DMS153 treated with DMSO at 0.1 percent for 48 hours (cell line): ENCODE data around the gene GPR35.

Experiments
- DNase-seq: peaks from one replicate; lab custom pipeline; 2025; ENCODE audit not compliant: unreplicated experiment; lab: John Stamatoyannopoulos, UW

The GPR35 gene

DNA sequence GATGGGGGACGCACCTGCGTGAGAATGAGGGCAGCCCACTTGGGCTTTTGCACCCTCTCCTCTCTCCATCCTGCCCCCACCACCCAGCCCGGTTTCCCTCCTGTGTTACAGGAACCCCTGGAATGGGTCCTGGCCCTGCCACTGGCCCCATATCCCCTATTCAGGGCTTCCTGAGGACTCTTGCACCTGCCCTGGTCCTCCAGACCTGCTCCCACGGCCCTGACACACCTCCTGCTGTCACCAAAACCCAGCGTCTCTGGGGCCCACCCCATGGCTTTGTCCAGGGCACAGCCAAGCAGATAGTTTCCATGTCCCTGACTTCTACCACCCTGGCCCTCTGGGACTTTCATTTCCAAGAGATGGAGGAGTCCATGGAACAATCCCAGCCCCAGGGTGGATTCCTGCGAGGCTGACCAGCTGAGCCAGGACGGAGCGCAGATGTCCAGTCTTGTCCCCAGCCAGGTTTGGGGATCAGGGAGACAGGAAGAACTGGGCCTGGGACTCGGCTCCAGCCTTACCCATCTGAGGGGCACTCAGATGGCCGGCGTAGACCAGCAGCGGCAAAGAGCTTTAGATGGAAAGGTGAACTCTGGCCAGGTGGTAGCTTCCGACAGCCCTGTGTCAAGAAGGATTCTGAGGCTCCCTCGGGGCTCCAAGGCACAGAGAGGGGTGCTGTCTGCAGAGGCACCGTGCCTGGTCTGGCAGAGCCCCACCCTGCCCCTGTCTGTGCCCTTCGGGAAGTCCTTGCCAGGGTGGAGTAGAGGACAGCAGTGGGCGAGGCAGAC is 12.0 kb downstream of the GPR35 start:
- no peak for DNase-seq

GRCh38 chr2:240637901-240638345 is 12.6 kb downstream of the GPR35 start:
- no peak for DNase-seq

GRCh38 chr2:240638512-240639160 is 13.4 kb downstream of the GPR35 start:
- DNase-seq, result no peak

DNA sequence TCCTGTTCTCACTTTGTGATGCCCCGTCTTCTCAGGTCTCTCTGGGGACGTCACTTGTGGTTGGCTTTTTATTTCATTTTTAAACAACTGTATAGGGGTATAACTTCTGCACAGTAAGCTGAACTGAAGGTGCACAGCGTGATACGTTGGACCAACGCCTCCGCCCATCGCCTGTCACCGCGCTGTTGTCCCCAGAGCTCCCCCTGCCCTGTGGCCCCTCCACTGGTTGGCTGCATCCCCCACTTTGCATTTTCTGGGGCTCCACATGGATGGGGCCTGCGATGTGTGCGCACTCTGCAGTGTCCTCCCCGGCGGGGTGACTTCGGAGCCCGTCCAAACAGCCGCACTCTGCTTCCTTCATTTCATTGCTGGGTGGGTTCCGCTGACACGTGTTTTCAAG is 14.3 kb downstream of the GPR35 start:
- DNase-seq, result no peak

DNA sequence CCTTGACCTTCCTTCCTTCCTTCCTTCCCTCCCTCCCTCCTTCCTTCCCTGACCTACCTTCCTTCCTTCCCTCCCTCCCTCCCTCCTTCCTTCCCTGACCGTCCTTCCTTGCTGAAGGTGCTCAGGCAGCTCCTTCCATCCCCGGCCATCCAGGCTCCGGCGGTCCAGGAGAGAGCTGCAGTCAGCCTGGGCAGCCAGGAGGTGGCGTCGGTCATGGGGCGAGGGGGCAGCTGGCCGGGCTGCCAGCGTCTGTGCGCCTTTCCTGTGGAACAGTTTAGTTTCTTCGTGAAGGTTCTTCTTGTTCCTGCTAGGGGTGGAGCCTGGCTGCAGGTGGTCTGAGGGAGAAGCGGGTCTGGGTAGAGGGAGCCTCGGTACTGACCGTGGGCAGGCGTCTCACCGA is 15.7 kb downstream of the GPR35 start:
- no peak for DNase-seq

DNA sequence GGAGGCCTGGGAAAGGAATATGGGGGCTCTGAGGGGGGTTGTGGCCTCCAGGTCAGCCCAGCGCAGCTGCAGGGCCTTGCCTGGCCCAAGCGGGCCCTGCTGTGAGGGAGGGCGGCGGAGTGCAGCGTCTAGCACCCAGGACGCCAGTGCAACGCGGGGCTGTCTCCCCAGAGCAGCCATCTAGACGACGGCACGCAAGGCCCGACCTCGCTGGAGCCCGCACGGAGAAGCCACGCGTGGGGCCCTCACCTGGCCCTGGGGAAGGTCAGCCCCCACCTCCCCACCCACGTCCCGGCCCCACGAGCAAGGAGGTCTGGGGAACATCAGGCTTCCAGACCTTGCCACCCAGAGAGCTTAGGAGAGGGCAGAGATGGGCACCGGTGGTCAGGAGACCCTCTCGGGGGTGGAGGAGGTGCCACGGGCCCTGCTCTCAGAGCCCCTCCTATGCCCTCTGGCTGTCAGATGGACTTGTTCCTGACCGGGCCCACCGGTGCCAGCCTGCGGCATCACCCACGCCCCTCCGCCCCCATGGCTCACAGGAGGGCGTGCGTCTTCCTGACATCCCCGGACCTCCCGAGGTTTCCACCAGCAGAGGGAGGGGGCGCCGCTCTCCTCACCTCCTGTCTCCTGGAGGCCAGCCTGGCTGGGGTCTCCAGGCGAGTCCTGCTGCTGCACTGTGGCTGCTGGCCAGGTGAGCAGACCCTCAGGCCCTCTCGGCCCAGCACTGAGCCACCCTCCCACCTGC is 17.0 kb downstream of the GPR35 start:
- no peak for DNase-seq

- no peak for DNase-seq
These were observed 17.5 kb downstream of the GPR35 start for GRCh38 chr2:240642806-240643092.

GRCh38 chr2:240643093-240643810 is 18.0 kb downstream of the GPR35 start:
- DNase-seq, result no peak

DNA sequence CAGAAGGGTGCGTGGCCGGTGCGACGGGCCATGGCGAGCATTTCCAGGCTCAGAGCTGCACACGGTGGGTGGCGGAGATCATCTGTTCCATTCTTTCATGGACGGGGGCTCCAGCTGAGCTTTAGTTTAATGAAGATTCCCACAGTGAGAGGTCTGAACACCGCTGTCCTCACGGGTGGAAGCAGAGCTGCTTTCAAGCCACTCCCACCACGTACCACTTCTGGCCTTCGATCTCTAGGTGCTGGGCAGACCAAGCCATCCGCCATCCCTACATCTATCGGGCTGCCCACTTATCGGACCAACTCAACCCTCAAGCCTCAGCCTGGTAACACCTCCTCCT is 18.5 kb downstream of the GPR35 start:
- no peak for DNase-seq

DNA sequence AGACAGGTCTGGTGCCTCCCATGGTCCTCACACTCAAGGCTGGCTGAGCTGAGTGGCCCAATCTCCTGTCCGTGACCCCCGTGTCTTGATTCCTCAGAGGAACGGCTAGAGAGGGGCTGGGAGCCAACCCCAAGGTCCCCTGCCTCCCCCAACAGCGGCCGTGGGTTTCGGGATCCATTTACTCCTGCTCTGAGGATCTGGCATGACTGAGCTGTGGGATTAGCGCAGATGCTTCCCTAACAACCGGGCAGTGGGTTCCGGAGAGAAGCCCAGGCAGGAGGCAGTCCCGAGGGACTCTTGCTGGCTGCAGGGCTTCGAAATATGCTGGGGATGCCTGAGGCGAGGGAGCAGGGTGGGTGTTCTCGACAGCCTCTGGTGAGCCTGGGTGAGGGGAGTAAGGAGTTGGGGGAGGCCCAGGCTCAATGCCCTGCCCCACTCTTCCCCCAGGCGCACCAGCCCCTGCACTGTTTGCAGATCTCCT is 18.9 kb downstream of the GPR35 start:
- no peak for DNase-seq

DNA sequence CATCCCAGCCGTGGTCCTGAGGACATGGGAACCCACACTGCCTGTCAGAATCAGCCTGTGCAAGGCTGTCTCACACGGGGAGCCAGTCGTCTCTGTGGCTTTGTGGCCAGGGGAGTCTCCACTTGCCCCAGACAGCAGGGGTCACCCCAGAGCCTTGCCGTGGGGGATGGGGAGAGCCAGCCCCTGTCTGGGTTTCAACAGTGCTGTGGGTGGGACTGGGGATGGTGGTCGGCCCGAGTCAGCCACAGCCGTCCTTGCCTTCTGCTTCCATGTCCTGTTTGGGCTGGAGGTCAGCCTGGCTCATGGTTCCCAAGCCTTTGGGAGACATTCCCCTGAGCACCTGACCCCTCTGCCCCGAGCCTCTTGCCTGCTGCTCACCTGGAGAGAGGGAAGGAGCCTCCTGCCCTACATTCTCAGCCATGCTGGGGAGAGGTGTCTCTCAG is 19.6 kb downstream of the GPR35 start:
- no peak for DNase-seq

- DNase-seq, result no peak
These were observed 20.1 kb downstream of the GPR35 start for GRCh38 chr2:240645346-240645745.

DNA sequence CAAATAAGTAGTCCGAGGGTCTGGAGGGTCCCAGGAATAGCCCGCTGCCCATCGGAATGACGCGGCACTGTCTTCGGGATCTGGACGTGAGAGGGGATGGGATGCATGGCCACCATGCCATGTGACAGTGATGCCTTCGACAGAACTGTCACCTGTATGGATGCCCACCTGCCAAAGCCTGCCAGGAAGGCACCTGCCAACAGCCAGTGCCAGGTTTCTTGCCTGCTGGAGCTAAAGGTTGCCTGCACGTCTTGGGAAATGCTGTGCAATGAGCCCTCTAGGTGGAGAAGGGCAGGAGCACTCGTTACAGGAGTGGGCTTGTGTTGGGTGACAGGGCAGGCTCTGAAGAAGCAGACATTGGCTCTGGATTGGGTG is 20.5 kb downstream of the GPR35 start:
- no peak for DNase-seq

GRCh38 chr2:240646176-240646899 is 21.1 kb downstream of the GPR35 start:
- no peak for DNase-seq

- no peak for DNase-seq
These were observed 21.7 kb downstream of the GPR35 start for GRCh38 chr2:240646900-240647502.

DNA sequence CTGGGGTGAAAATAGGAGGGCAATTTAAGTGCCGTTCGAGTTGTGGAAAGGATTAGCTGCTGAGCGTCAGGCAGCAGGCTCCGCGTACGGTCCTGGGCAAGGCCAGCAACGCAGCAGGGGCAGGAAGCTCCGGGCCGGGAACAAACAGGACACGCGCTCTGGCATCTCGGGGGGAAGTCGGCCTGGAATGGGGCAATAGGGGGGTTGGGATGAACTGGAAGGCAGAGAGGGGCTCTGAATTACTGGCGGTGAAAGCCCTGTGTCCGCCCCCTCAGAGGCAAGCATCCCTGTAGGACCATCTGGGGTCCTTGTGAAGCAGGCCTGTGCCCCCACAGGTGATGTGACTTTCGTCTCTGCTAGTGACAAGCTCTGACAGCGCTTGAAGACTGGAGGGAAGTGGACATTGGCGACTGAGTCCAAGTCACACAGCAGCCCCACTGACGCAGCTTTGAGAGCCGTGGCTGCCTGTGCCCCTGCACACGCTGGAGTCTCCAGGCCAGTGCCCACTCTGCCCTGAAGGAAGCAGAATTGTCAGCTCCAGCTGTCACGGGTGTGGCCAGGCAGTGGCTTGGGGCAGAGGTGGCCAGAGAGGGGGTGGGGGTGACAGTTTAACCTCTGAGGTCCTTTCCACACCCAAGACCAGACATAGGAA is 22.3 kb downstream of the GPR35 start:
- no peak for DNase-seq

DNA sequence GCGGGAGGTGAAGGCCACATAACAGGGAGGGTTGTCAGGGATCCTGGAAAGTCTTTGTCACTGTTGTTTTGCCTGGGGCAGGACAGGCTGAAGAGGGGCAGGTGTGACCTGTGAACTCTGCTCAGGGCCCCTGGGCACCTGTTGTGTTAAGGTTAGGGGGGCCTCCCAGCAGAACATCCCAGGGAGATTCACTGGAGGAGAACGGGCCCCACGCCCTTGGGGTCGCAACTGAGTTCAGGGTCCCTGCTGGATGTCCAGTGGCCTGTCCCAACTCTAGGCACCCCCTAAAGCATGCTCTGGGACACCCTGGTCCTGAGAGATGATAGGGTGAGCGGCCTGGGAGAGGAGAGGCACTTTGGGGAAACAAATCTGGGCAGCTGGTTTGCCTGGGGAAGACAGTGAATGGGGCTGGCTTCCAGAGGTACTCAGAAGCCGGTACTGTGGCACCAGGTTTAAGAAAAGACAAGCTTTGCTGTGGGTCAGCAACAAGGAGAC is 22.9 kb downstream of the GPR35 start:
- no peak for DNase-seq

DNA sequence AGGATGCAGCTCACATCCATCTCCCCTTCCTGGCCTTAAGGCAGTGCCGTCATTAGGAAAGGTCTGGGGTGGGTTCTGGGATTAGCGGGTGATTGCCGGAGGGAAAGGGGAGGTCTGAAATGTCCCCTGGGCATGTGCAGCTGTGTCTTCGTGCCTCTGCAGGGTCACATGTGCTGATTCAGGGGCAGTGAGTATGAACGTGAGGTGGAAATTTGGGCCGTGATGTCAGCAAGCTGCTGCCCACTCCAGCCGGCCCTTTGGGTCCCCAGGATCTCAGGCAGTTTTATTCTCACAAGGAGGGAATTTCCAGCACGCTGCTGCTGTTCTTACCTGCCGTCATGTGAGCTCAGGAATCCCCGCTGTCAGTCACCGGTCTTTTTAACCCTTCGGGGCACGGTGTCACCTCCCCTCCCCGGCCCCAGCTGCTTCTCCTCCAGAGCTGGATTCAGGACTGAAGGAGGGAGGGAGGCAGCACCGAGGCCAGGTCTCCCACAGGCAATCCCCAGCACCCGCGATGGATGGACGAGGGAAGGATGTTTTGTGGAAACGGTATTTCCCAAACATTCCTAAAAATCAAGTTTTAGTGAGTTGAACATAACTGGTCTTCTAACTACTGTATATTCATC is 23.5 kb downstream of the GPR35 start:
- no peak for DNase-seq

GRCh38 chr2:240649331-240649730 is 24.1 kb downstream of the GPR35 start:
- no peak for DNase-seq
